Endodermal cell (in vitro differentiated cells): Measurements from ENCODE around the gene LRRC45. TPM values are rescaled to one million over a fixed set of nuclear protein-coding genes. Genes with fewer than 3 reads are reported as not detected.
A peak's percentile ranks its signal among the peaks of the same experiment; 100 is the strongest.

Experiments used
- DNase-seq: peaks from one replicate; pipeline ENCODE4 v3.0.0-alpha.2; 2017
- H3K27ac ChIP-seq: 2 replicates; pipeline ENCODE4 v1.5.1; 2013; ENCODE audit warnings: mild to moderate bottlenecking, low read depth, low read length, moderate library complexity
- H3K27me3 ChIP-seq: 2 replicates; pipeline ENCODE4 v1.6.1; 2013; ENCODE audit warnings: mild to moderate bottlenecking, low read length, moderate library complexity; ENCODE audit not compliant: insufficient read depth, control insufficient read depth, poor library complexity, severe bottlenecking
- H3K36me3 ChIP-seq: 2 replicates; pipeline ENCODE4 v1.7.0; 2013; ENCODE audit warnings: mild to moderate bottlenecking, low read length, moderate library complexity; ENCODE audit not compliant: control insufficient read depth, insufficient read depth
- H3K4me1 ChIP-seq: one replicate; pipeline ENCODE4 v1.7.0; 2013; ENCODE audit warnings: low read length; ENCODE audit not compliant: control insufficient read depth, insufficient read depth
- H3K4me3 ChIP-seq: 2 replicates; pipeline ENCODE4 v1.5.1; 2013; ENCODE audit warnings: mild to moderate bottlenecking, low read length, moderate library complexity
- H3K9ac ChIP-seq: 2 replicates; pipeline ENCODE4 v1.6.1; 2013; ENCODE audit warnings: mild to moderate bottlenecking, low read length, moderate library complexity; ENCODE audit not compliant: poor library complexity, severe bottlenecking; ENCODE audit errors: extremely low read depth
- H3K9me3 ChIP-seq: 2 replicates; pipeline ENCODE4 v1.6.1; 2013; ENCODE audit warnings: mild to moderate bottlenecking, low read length, moderate library complexity; ENCODE audit not compliant: control insufficient read depth
- H3K27ac Mint-ChIP-seq: 2 replicates; pipeline ENCODE4 v1.8.0; 2020; ENCODE audit warnings: mixed read lengths
- H3K27me3 Mint-ChIP-seq: 2 replicates; pipeline ENCODE4 v1.8.0; 2021; ENCODE audit warnings: mild to moderate bottlenecking, mixed read lengths; ENCODE audit not compliant: insufficient read depth
- H3K36me3 Mint-ChIP-seq: 2 replicates; pipeline ENCODE4 v1.8.0; 2020; ENCODE audit warnings: low read depth, mixed read lengths
- H3K4me1 Mint-ChIP-seq: 2 replicates; pipeline ENCODE4 v1.8.0; 2020; ENCODE audit warnings: mixed read lengths
- H3K4me3 Mint-ChIP-seq: 2 replicates; pipeline ENCODE4 v1.8.0; 2020; ENCODE audit warnings: mild to moderate bottlenecking, moderate library complexity, mixed read lengths
- H3K9me3 Mint-ChIP-seq: 2 replicates; pipeline ENCODE4 v1.8.0; 2020; ENCODE audit warnings: mild to moderate bottlenecking, mixed read lengths
- WGBS, 2 experiments: methylation state at CpG; one replicate each; pipeline versions ENCODE4 v1.1.5 to v1.1.7; 2013; ENCODE audit warnings: missing lambda C conversion rate in 2 of 2, mixed read lengths in 1 of 2; ENCODE audit not compliant: insufficient coverage in 1 of 2, insufficient read length in 1 of 2; 5-methylcytosine and 5-hydroxymethylcytosine counted together
- total RNA-seq, 2 donors: library from RNA; stranded (reverse); fragmentation: NEBNext Ultra II Directional in 1 of 2; extraction: Animal tissue kit (Norgen Biotek cat#: 25700) in 1 of 2; gene quantifications; 2 replicates in 1 of 2; 3 replicates in 1 of 2; pipeline ENCODE4 v1.2.1, GENCODE V29; 2021
- TF ChIP-seq, protein P1 (sequence below): fragments of 200-600 bp; sonication (generic); conservative IDR thresholded peaks from 2 replicates; pipeline ENCODE4 v1.5.0; 2021; ENCODE audit warnings: antibody characterized with exemption, mild to moderate bottlenecking

Gene LRRC45
- total RNA-seq, 2 donors from 2014 or later = 35.1 to 38.9 TPM

DNA sequence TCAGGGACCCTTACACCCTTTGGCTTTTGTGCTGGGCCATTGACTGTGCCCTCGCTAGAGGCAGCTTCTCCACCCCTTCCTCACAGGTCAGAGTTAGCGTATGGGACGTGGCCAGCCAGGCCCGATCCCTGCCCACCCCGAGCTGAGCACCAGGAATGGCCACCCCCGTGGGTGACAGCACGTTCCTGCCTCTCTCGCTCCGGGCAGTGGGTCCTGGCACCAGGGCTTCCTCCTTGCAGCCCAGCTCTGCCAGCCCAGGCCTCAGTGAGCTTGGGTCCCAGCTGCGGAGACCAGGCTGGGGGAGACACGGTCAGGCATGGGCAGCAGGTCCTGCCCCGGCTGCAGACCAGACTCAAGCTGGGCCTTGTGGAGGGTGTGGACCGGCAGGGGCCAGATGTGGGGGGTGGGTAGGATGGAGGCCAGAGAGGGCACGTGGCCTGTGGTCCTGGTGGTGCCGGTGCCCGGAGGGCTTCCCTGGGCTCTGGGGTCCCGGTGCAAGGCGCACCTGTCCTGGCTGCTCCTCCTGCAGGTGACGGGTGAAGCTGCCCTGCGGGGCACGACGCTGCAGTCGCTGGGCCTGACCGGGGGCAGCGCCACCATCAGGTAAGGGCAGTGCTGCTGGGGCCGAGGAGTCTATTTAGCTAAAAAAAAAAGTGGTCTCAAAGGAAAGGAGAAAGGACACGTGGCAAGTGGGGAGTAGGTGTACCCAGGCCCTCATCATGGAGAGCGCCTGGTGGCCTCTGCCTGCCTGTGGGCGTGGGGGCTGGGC, 27.5 kb upstream of the LRRC45 start:
- no peaks in the 10 kb centered on the region for H3K27me3 Mint-ChIP-seq
- Histone ChIP-seq H3K9me3 (no peaks in the 10 kb centered on the region), H3K36me3 (no peaks in the 10 kb centered on the region), H3K4me1 (no peaks in the 10 kb centered on the region), H3K4me3 (no peak overlapping the region), H3K27me3 (no peaks in the 10 kb centered on the region), H3K9ac (no peak overlapping the region), H3K27ac (no peak overlapping the region)
- no peak overlapping the region for H3K4me3 Mint-ChIP-seq
- no peaks in the 10 kb centered on the region for H3K9me3 Mint-ChIP-seq
- TF ChIP-seq, protein P1, sequence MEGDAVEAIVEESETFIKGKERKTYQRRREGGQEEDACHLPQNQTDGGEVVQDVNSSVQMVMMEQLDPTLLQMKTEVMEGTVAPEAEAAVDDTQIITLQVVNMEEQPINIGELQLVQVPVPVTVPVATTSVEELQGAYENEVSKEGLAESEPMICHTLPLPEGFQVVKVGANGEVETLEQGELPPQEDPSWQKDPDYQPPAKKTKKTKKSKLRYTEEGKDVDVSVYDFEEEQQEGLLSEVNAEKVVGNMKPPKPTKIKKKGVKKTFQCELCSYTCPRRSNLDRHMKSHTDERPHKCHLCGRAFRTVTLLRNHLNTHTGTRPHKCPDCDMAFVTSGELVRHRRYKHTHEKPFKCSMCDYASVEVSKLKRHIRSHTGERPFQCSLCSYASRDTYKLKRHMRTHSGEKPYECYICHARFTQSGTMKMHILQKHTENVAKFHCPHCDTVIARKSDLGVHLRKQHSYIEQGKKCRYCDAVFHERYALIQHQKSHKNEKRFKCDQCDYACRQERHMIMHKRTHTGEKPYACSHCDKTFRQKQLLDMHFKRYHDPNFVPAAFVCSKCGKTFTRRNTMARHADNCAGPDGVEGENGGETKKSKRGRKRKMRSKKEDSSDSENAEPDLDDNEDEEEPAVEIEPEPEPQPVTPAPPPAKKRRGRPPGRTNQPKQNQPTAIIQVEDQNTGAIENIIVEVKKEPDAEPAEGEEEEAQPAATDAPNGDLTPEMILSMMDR = peak; percentile 56
- peaks cover 15% of the 10 kb centered on the region for H3K36me3 Mint-ChIP-seq
- WGBS, 2 experiments = 95 to 96% methylated on average over 21 to 29 of the region's 29 CpGs
- no peaks in the 10 kb centered on the region for H3K4me1 Mint-ChIP-seq
- peak; percentile 87 for DNase-seq
- peak overlapping the region; percentile 64 for H3K27ac Mint-ChIP-seq

DNA sequence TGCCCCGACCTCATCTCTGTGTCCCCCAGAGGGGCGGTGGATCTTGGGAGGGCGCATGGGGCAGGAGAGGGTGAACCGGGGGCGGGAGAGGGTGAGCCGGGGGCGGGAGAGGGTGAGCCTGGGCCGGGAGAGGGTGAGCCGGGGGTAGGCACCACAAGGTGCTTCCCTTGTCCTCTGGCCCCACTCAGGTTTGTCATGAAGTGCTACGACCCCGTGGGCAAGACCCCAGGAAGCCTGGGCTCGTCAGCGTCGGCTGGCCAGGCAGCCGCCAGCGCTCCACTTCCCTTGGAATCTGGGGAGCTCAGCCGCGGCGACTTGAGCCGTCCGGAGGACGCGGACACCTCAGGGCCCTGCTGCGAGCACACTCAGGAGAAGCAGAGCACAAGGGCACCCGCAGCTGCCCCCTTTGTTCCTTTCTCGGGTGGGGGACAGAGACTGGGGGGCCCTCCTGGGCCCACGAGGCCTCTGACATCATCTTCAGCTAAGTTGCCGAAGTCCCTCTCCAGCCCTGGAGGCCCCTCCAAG, 26.8 kb upstream of the LRRC45 start:
- TF ChIP-seq, protein P1 = no peak
- whole genome bisulfite sequencing, 2 experiments = 96 to 98% methylated on average over 24 to 28 of the region's 28 CpGs

DNA sequence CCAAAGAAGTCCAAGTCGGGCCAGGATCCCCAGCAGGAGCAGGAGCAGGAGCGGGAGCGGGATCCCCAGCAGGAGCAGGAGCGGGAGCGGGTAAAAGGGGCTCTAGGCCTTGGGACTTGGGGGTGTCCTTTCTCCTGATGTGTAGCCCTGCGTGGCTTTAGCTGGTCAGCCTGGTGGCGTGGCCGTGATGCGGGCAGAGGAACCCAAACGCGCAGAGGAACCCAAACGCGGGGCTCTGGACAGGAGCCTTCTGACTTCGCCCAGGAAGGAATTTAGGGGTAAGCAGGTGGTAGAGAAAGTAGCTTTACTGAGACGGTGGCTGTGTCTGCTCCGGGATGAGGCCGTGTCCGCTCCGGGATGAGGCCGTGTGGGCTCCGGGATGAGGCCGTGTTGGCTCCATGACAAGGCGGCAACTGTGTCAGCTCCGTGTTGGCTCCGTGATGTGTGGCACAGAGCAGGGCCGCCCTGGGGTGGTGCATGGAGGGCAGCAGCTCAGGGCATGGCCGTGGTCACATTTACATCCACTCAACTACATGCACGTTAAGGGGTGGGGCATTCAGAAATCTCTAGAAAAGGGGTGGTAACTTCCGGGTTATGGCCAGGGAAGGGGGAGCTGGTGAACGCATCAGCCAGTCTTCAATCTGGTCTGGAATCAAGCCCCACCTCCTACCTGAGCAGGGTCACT, 26.2 kb upstream of the LRRC45 start:
- no peak overlapping the region for H3K27ac ChIP-seq
- no peaks in the 10 kb centered on the region for H3K36me3 ChIP-seq
- no peak overlapping the region for H3K9ac ChIP-seq
- H3K4me1 ChIP-seq = no peaks in the 10 kb centered on the region
- H3K27me3 ChIP-seq = no peaks in the 10 kb centered on the region
- TF ChIP-seq, protein P1 = no peak
- no peak for DNase-seq
- Mint-ChIP-seq H3K4me3 (no peak overlapping the region), H3K4me1 (no peaks in the 10 kb centered on the region), H3K27ac (peak overlapping the region; percentile 32), H3K27me3 (no peaks in the 10 kb centered on the region), H3K9me3 (no peaks in the 10 kb centered on the region), H3K36me3 (peaks cover 12% of the 10 kb centered on the region)
- no peaks in the 10 kb centered on the region for H3K9me3 ChIP-seq
- 95 to 96% methylated on average over 15 to 30 of the region's 30 CpGs for WGBS, 2 experiments
- H3K4me3 ChIP-seq = no peak overlapping the region

More for the DNA sequence above, 26.8 kb upstream of the LRRC45 start:
- no peaks in the 10 kb centered on the region for H3K4me1 Mint-ChIP-seq
- H3K27ac ChIP-seq = no peak overlapping the region
- peak overlapping the region; percentile 64 for H3K27ac Mint-ChIP-seq
- DNase-seq = no peak
- no peak overlapping the region for H3K4me3 Mint-ChIP-seq
- no peak overlapping the region for H3K4me3 ChIP-seq
- no peaks in the 10 kb centered on the region for H3K36me3 ChIP-seq
- no peaks in the 10 kb centered on the region for H3K9me3 Mint-ChIP-seq
- H3K9me3 ChIP-seq = no peaks in the 10 kb centered on the region
- H3K27me3 ChIP-seq = no peaks in the 10 kb centered on the region
- no peaks in the 10 kb centered on the region for H3K27me3 Mint-ChIP-seq
- peaks cover 12% of the 10 kb centered on the region for H3K36me3 Mint-ChIP-seq
- H3K9ac ChIP-seq = no peak overlapping the region
- H3K4me1 ChIP-seq = no peaks in the 10 kb centered on the region
